Aorta (tissue), 5 donors: ENCODE measurements around the gene SPATA25. TPM values are rescaled to one million over a fixed set of nuclear protein-coding genes. Genes with fewer than 3 reads are reported as not detected.

ENCODE experiments used
- ATAC-seq: fragments of 200-7000 bp; cut with Tn5 transposase; one replicate; pipeline ENCODE4 v1.9.1; 2022; ENCODE audit warnings: moderate library complexity; ENCODE audit not compliant: low FRiP score
- DNase-seq, 2 donors: peaks; one replicate each; pipeline ENCODE4 v3.0.0-alpha.2; 2020
- H3K27ac ChIP-seq, 2 donors: one replicate each; pipeline ENCODE4 v1.5.1; 2013; ENCODE audit warnings: low read length in 2 of 2, mild to moderate bottlenecking in 2 of 2, moderate library complexity in 2 of 2, control low read depth in 1 of 2, inconsistent platforms in 1 of 2, low read depth in 1 of 2
- H3K27me3 ChIP-seq, 2 donors: one replicate each; pipeline ENCODE4 v1.6.1; 2013; ENCODE audit warnings: control low read depth in 1 of 2, low read length in 1 of 2, mild to moderate bottlenecking in 1 of 2, moderate library complexity in 1 of 2; ENCODE audit not compliant: insufficient read depth in 2 of 2, control insufficient read depth in 1 of 2
- H3K36me3 ChIP-seq, 2 donors: one replicate each; pipeline ENCODE4 v1.6.1; 2013; ENCODE audit warnings: control low read depth in 1 of 2, low read length in 1 of 2, mild to moderate bottlenecking in 1 of 2; ENCODE audit not compliant: insufficient read depth in 2 of 2, control insufficient read depth in 1 of 2
- H3K4me1 ChIP-seq, 2 donors: one replicate each; pipeline ENCODE4 v1.6.1; 2013; ENCODE audit warnings: low read length in 2 of 2, control low read depth in 1 of 2, mild to moderate bottlenecking in 1 of 2, moderate library complexity in 1 of 2; ENCODE audit not compliant: insufficient read depth in 2 of 2, control insufficient read depth in 1 of 2
- H3K4me3 ChIP-seq, 2 donors: one replicate each; pipeline ENCODE4 v1.5.1; 2013; ENCODE audit warnings: low read length in 2 of 2, control low read depth in 1 of 2, mild to moderate bottlenecking in 1 of 2
- H3K9me3 ChIP-seq: one replicate; pipeline ENCODE4 v1.6.1; 2013; ENCODE audit warnings: mild to moderate bottlenecking, low read length; ENCODE audit not compliant: control insufficient read depth
- WGBS, 2 donors: extraction: QIAGEN DNeasy Blood & Tissue Kit; methylation state at CpG; one replicate each; pipeline ENCODE4 v1.1.7; 2013; 5-methylcytosine and 5-hydroxymethylcytosine counted together
- intact Hi-C, 2 donors: fragments of 100-400 bp; cut with DNase I; formaldehyde crosslinking; loops; one replicate each; pipeline versions ENCODE4 v1.14.2 to v1.15.0; 2022
- polyA plus RNA-seq, 2 donors: library from polyadenylated mRNA; stranded (reverse); fragments of 200-250 nt; gene quantifications; one replicate each; pipeline ENCODE4 v1.2.3, GENCODE V29; 2013
- total RNA-seq, 2 donors: library from RNA; stranded (reverse); fragmentation: NEBNext Ultra II Directional; extraction: Animal tissue kit (Norgen Biotek cat#: 25700); gene quantifications; one replicate each; pipeline ENCODE4 v1.2.1, GENCODE V29; 2021
- donor health status: healthy with polysubstance abuse.
- donor health status: Bipolar disorder and iron deficiency.
- donor health status: DM: no; HTN: no; CAD: no.
- donor health status: DM: no; HTN: no; CAD: no.
- donor health status: DM: yes; HTN: yes; CAD: no.

SPATA25 gene
- total and polyA plus RNA-seq, 4 donors: 2.3 to 8.6 (median 2.9) TPM; not detected in 1

DNA sequence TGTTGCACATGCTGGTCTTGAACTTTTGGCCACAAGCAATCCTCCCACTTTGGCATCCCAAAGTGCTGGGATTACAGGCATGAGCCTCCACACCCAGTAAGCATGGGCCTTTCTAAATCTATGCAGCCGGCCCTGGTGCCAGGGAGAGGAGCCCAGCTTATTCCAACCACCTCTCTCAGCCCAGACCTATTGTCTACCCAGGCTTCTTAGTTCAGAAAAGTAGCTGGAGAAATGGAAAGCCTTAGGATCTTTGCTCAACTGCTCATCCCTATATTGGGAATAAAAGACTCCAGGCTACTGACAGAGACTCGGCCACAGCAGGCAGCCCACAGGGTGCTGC, 39.3 kb upstream of the SPATA25 start:
- no peaks in the 10 kb centered on the region for H3K4me1 ChIP-seq
- intact Hi-C loops: no loop called here
- no peak overlapping the region for H3K27ac ChIP-seq
- no peaks in the 10 kb centered on the region for H3K9me3 ChIP-seq
- DNase-seq (no peak), ATAC-seq (no peak)
- no peaks in the 10 kb centered on the region for H3K36me3 ChIP-seq
- no peaks in the 10 kb centered on the region for H3K27me3 ChIP-seq
- H3K4me3 ChIP-seq: no peak overlapping the region
- WGBS, 2 donors: 77 to 83% methylated on average over 2 of the region's 2 CpGs

DNA sequence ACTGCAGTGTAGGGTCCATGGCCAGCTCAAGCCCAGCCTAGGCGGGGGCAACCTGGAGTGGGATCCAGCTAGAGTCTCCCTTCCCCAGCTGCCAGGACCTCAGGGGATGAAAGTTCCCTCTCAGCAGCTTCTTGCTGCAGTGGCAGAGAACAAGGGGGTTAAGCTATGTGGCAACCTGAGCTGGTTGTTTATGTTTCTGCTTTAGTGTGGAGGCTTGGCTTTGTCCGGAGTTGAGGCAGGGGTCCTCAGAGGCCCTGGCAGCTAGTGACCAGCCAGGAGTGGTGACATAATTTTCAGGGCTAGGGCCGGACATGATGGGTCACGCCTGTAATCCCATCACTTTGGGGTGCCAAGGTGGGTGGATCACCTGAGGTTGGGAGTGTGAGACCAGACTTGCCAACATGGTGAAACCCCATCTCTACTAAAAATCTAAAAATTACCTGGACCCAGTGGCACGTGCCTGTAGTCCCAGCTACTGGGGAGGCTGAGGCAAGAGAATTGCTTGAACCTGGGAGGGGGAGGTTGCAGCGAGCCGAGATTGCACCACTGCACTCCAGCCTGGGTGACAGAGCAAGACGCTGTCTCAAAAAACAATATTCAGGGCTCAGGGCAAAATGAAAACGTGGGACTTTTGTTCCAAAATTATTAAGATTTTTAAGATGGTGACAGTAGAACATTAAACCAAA, 38.5 kb upstream of the SPATA25 start:
- intact Hi-C loops: no loop called here
- ATAC-seq: no peak
- no peaks in the 10 kb centered on the region for H3K36me3 ChIP-seq
- no peak overlapping the region for H3K4me3 ChIP-seq
- no peak overlapping the region for H3K27ac ChIP-seq
- H3K9me3 ChIP-seq: no peaks in the 10 kb centered on the region
- DNase-seq: no peak
- WGBS, 2 donors: 51% methylated on average over 9 of the region's 9 CpGs
- H3K27me3 ChIP-seq: no peaks in the 10 kb centered on the region
- H3K4me1 ChIP-seq: no peaks in the 10 kb centered on the region

DNA sequence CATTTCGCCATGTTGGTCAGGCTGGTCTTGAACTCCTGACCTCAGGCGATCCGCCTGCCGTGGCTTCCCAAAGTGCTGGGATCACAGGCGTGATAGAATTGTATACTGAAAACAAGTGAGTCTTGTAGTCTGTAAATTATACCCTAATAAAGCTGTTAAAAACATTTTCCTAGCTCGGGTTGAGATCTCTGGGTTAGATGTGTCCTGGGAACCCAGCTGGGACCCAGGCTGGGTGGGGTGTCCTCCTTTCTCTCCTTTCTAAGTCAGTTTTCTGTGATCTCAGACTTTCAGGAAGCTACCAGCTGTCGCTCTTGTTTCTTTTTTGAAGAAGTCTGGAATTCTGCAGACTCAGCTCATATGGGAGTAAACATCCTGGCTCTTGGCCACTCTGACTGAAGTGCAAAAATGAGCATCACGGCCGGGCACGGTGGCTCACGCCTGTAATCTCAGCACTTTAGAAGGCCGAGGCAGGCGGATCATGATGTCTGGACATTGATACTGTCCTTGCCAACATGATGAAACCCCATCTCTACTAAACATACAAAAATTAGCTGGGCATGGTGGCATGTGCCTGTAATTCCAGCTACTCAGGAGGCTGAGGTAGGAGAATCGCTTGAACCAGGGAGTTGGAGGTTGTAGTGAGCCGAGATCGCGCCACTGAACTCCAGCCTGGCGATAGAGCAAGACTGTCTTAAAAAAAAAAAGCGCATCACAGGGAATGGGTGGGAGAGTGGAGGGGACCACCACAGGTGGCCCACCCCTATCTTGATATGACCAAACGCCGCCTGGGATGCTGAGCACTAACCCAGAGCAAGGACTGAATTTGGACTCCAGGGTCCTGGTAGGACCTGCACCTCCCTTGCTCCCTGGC, 37.2 kb upstream of the SPATA25 start:
- WGBS, 2 donors: 35 to 39% methylated on average over 21 of the region's 21 CpGs
- Histone ChIP-seq H3K36me3 (no peaks in the 10 kb centered on the region), H3K27ac (no peak overlapping the region), H3K9me3 (no peaks in the 10 kb centered on the region), H3K4me3 (no peak overlapping the region), H3K27me3 (no peaks in the 10 kb centered on the region), H3K4me1 (no peaks in the 10 kb centered on the region)
- peak; percentile 52 for ATAC-seq
- intact Hi-C loops: no loop called here
- peak in 1 of 2 donors; percentile 73 for DNase-seq

DNA sequence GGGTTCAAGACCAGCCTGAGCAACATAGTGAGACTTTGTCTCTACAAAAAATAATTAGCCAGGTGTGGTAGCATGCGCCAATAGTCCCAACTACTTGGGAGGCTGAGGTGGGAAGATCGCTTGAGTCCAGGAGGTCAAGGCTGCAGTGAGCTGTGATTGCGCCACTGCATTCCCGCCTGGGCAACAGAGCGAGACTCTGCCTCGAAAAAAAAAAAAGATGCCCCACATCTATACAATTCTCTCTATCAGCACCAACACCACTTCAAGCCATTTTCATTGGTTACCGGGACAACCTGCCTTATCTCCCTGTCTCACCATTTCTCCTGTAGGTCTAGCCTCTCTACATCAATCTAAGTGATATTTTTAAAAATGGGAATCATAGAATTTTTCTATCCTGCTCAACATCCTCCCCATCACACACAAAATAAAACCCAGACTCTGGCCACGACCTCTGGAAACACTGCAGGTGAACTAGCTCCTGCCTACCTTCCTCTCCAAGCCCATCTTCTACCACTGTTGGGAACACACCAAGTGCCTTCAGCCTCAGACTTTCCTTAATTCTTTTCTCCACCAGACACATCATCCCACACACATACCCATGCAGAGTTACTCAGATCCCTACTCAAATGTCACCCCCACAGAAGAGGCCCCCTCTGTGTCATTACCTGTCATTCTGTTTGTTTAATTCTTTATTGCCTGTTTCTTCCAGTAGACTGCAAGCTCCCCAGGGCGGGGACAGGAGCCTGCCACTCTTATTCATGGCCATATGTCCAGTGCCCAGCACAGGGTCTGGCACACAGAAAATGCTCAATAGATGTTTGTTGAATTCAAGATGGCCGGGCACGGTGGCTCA, 34.1 kb upstream of the SPATA25 start:
- Histone ChIP-seq H3K9me3 (no peaks in the 10 kb centered on the region), H3K4me3 (no peak overlapping the region), H3K27me3 (no peaks in the 10 kb centered on the region), H3K4me1 (no peaks in the 10 kb centered on the region), H3K36me3 (no peaks in the 10 kb centered on the region), H3K27ac (no peak overlapping the region)
- no peak for DNase-seq
- WGBS, 2 donors: 86 to 87% methylated on average over 11 of the region's 11 CpGs
- ATAC-seq: no peak
- intact Hi-C loops: no loop called here

DNA sequence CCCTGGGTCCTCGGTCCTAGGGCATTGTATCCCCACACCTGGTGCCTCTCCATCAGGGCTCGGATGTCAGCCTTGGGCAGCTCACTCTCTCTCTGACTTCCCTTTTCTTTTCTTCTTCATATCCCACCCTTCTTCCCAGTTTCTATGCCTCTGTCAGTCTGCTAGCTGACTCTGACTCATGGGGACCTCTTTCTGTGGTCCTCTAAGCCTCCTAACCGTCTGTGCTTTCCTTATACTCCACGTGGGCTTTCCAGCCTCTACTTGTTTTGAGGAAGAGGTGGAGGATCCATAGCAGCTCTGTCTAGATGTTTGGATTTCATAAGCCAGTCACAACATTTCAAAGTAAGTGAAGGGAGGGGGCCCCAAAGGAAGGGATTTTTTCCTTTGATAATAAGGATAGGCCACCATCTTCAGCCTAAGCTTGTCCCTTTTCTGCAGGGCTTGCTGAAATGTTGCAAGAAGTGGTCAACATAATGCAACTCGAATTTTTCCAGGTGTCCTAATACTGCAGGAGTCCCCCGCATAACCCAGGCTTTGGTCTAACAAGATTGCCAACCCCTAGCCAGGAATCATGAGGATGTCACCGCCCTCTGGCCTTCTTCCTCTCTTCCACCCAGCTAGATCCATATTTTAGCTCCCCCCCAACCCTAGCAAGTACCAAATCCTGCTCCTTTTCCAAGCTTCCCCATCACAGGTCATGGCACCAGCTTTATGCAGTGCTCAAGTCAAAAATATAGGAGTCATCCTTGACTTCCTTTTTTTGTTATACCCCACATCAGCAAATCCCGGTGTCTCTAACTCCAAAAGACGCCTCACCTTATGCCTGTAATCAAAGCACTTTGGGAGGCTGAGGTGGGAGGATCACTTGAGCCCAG, 33.3 kb upstream of the SPATA25 start:
- no peak for DNase-seq
- no peaks in the 10 kb centered on the region for H3K9me3 ChIP-seq
- H3K27me3 ChIP-seq: no peaks in the 10 kb centered on the region
- no peaks in the 10 kb centered on the region for H3K4me1 ChIP-seq
- ATAC-seq: no peak
- H3K36me3 ChIP-seq: no peaks in the 10 kb centered on the region
- 74 to 76% methylated on average over 9 of the region's 9 CpGs for WGBS, 2 donors
- H3K27ac ChIP-seq: no peak overlapping the region
- no peak overlapping the region for H3K4me3 ChIP-seq
- intact Hi-C loops: no loop called here

DNA sequence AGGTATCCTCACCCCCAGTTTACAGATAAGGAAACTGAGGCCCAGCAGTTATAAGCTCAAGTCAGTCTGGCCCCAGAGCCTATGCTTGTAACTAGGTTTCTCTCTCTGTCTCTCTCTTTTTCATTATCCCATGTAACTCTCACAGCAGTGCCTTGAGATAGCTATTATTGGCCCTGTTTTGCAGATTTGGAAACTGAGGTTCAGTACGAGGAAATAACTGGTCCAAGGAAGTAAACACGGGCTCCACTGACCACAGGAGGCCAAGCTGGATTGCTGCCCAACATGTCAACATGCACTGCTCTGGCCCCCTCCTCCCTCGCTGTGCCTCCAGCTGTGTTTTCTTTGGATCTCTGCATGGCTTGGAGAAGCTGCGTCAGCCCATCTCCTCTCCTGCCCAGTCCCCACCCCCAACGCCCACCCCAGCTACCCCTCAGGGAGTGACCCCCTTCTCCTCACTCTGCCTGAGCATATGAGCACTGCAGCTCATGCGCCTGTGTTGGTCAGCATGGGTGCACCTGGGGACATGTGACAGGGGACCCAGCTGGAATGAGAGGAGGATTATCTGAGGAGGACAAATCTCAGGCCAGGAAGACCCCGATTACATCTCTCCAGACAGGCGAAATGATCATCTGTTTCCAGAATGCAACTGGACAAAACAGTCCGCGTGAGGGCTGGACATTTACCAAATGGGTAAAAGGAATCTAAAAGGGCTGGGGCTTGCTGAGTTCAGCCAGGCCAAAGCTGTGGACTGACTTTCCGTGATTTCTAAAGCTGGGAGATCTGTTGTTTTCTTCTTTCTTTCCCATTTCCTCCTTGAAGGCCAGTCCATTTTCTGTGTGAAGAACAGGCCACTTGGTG, 32.3 kb upstream of the SPATA25 start:
- Histone ChIP-seq H3K36me3 (no peaks in the 10 kb centered on the region), H3K27ac (no peak overlapping the region), H3K27me3 (no peaks in the 10 kb centered on the region), H3K4me3 (no peak overlapping the region), H3K4me1 (no peaks in the 10 kb centered on the region), H3K9me3 (no peaks in the 10 kb centered on the region)
- intact Hi-C loops: no loop called here
- DNase-seq (peak in 1 of 2 donors; percentile 84), ATAC-seq (peak; percentile 86)
- WGBS, 2 donors: 14 to 20% methylated on average over 11 of the region's 11 CpGs

DNA sequence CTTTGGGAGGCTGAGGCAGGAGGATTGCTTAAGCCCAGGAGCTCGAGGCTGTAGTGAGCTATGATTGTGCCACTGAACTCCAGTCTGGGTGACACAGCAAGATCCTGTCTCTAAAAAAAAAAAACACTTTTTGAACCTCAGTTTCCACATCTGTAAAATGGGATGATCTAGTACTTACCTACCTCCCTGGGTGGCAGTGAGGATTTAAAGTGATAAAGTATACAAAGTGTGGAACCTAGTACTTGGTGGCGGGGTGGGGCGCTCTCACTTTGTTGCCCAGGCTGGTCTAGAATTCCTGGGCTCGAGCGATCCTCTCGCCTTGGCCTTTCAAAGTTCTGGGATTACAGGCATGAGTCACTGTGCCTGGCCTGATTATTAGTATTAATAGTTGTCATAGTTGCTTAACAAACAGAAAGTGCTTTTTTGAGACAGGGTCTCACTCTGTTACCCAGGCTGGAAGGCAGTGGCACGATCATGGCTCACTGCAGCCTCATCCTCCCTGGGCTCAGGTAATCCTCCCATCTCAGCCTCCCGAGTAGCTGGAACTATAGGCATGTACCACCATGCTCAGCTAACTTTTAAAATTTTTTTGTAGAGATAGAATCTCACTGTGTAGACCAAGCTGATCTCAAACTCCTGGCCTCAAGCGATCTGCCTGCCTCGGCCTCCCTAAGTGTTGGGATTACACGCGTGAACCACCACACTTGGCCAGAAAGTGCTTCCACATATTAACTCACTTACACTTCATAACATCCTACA, 31.5 kb upstream of the SPATA25 start:
- H3K4me1 ChIP-seq: no peaks in the 10 kb centered on the region
- H3K27me3 ChIP-seq: no peaks in the 10 kb centered on the region
- intact Hi-C loops: no loop called here
- ATAC-seq (peak; percentile 16), DNase-seq (no peak)
- 88% methylated on average over 12 of the region's 12 CpGs for WGBS, 2 donors
- no peak overlapping the region for H3K27ac ChIP-seq
- H3K9me3 ChIP-seq: no peaks in the 10 kb centered on the region
- H3K36me3 ChIP-seq: no peaks in the 10 kb centered on the region
- no peak overlapping the region for H3K4me3 ChIP-seq
